GM13976 (cell line): ENCODE data around the gene EHD1.

Source experiments
- DNase-seq: peaks from one replicate; pipeline ENCODE4 v3.0.0; 2012; ENCODE audit warnings: low spot score
- CTCF ChIP-seq: IDR thresholded peaks from 2 replicates; pipeline ENCODE4 v1.5.1; 2012; ENCODE audit warnings: borderline replicate concordance, mild to moderate bottlenecking; ENCODE audit not compliant: insufficient read depth; ENCODE audit errors: extremely low read depth, missing control alignments, control extremely low read depth
- in situ Hi-C: fragments of 300-500 bp; cut with MboI; formaldehyde crosslinking; loops from one replicate; pipeline ENCODE4 v1.12.0; 2022; ENCODE audit warnings: low sequenced_read_pairs, mixed read lengths, inconsistent platforms; ENCODE audit not compliant: unreplicated experiment

Gene EHD1

GRCh38 chr11:64911142-64911541 lies 32.7 kb upstream of the EHD1 start:
- DNase-seq, result no peak
- no peak for TF ChIP-seq CTCF
- in situ Hi-C loops, result no loop called here

GRCh38 chr11:64910451-64911093 lies 32.2 kb upstream of the EHD1 start:
- in situ Hi-C loops, result no loop called here
- no peak for DNase-seq
- no peak for TF ChIP-seq CTCF

- DNase-seq, result no peak
- no peak for TF ChIP-seq CTCF
- in situ Hi-C loops, result no loop called here
These were observed 31.4 kb upstream of the EHD1 start for GRCh38 chr11:64909653-64910343.

GRCh38 chr11:64908766-64909165 lies 30.3 kb upstream of the EHD1 start:
- no peak for DNase-seq
- TF ChIP-seq CTCF, result no peak
- in situ Hi-C loops, result no loop called here

GRCh38 chr11:64906314-64906635 lies 27.9 kb upstream of the EHD1 start:
- in situ Hi-C loops, result no loop called here

GRCh38 chr11:64905516-64906313 lies 27.3 kb upstream of the EHD1 start:
- no peak for DNase-seq
- in situ Hi-C loops, result no loop called here
- no peak for TF ChIP-seq CTCF

More at GRCh38 chr11:64906314-64906635, 27.9 kb upstream of the EHD1 start:
- TF ChIP-seq CTCF, result no peak
- no peak for DNase-seq
